CD4-positive, alpha-beta T cell (primary cell): ENCODE results near the gene LRRK2. TPM values are rescaled to one million over a fixed set of nuclear protein-coding genes. Genes with fewer than 3 reads are reported as not detected.

Source experiments
- ATAC-seq: fragments of 200-7000 bp; cut with Tn5 transposase; one replicate; pipeline ENCODE4 v1.10.0; 2022; ENCODE audit warnings: mild to moderate bottlenecking; ENCODE audit not compliant: poor library complexity
- CTCF ChIA-PET: fragments of 350-600 bp; sonication (Branson Sonifier 250); formaldehyde crosslinking; loops from one replicate; lab custom pipeline; 2021; ENCODE audit warnings: antibody characterized with exemption, inconsistent platforms; lab: Charles Lee
- POLR2A ChIA-PET: fragments of 350-600 bp; sonication (Branson Sonifier 250); formaldehyde crosslinking; loops from one replicate; lab custom pipeline; 2021; ENCODE audit warnings: antibody characterized with exemption, inconsistent platforms; lab: Charles Lee
- DNase-seq, 14 experiments: peaks; one replicate each; pipeline ENCODE4 v3.0.0-alpha.2; 2013 to 2020; ENCODE audit warnings: mixed read lengths in 2 of 14
- H3K27ac ChIP-seq, 2 donors: one replicate each; pipeline versions ENCODE4 v1.5.1 to v1.7.0; 2013; ENCODE audit warnings: low read length in 2 of 2, low read depth in 1 of 2, mild to moderate bottlenecking in 1 of 2
- H3K27me3 ChIP-seq, 2 experiments: 1 replicate in 1 of 2; 2 replicates in 1 of 2; pipeline versions ENCODE4 v1.6.1 to v1.7.0; 2013; ENCODE audit warnings: low read length in 2 of 2, control low read depth in 1 of 2, mild to moderate bottlenecking in 1 of 2, moderate library complexity in 1 of 2; ENCODE audit not compliant: insufficient read depth in 2 of 2, control insufficient read depth in 1 of 2
- H3K36me3 ChIP-seq: one replicate; pipeline ENCODE4 v1.6.1; 2013; ENCODE audit warnings: low read length, control low read depth; ENCODE audit not compliant: insufficient read depth
- H3K4me1 ChIP-seq: one replicate; pipeline ENCODE4 v1.6.1; 2013; ENCODE audit warnings: low read length, control low read depth; ENCODE audit not compliant: insufficient read depth
- H3K4me3 ChIP-seq: one replicate; pipeline ENCODE4 v1.5.1; 2013; ENCODE audit warnings: mild to moderate bottlenecking, low read length, moderate library complexity
- H3K9me3 ChIP-seq, 2 experiments: 1 replicate in 1 of 2; 2 replicates in 1 of 2; pipeline versions ENCODE4 v1.6.1 to v1.7.0; 2013; ENCODE audit warnings: low read length in 2 of 2, mild to moderate bottlenecking in 2 of 2, control low read depth in 1 of 2, moderate library complexity in 1 of 2; ENCODE audit not compliant: control insufficient read depth in 1 of 2, insufficient read depth in 1 of 2
- H3K27ac Mint-ChIP-seq: one replicate; pipeline ENCODE4 v1.8.0; 2020; ENCODE audit warnings: mixed read lengths
- H3K27me3 Mint-ChIP-seq: one replicate; pipeline ENCODE4 v1.8.0; 2021; ENCODE audit warnings: mixed read lengths
- H3K36me3 Mint-ChIP-seq: one replicate; pipeline ENCODE4 v1.8.0; 2021; ENCODE audit warnings: low read depth, mixed read lengths
- H3K4me1 Mint-ChIP-seq: one replicate; pipeline ENCODE4 v1.8.0; 2021; ENCODE audit warnings: low read depth, mixed read lengths
- H3K4me3 Mint-ChIP-seq: one replicate; pipeline ENCODE4 v1.8.0; 2020; ENCODE audit warnings: mild to moderate bottlenecking, mixed read lengths
- H3K9me3 Mint-ChIP-seq: one replicate; pipeline ENCODE4 v1.8.0; 2020; ENCODE audit warnings: mixed read lengths
- CTCF ChIP-seq: fragments of 200-600 bp; IDR thresholded peaks from one replicate; pipeline ENCODE4 v1.8.0; 2022; ENCODE audit warnings: antibody characterized with exemption, mild to moderate bottlenecking
- intact Hi-C, 2 experiments: fragments of 100-400 bp; cut with DNase I in 1 of 2; cut with micrococcal nuclease in 1 of 2; formaldehyde crosslinking; loops; one replicate each; pipeline versions ENCODE4 v1.15.1 to v1.9.0; 2023 to 2025; cut with DNase I, micrococcal nuclease
- total RNA-seq, 174 experiments: library from RNA in 2 of 174; stranded (reverse) in 2 of 174; gene quantifications; one replicate each; pipeline ENCODE4 v1.2.3 and lab custom pipeline; 2021 to 2026

LRRK2 gene
- total RNA-seq, 2 experiments from 2014 or later, result 0.42 to 0.60 TPM

GRCh38 chr12:40390980-40391379, 166.2 kb downstream of the LRRK2 start:
- intact Hi-C loops, result no loop called here

GRCh38 chr12:40393026-40393425, 168.2 kb downstream of the LRRK2 start:
- no peaks in the 10 kb centered on the region for H3K36me3 ChIP-seq
- Mint-ChIP-seq H3K36me3 (no peaks in the 10 kb centered on the region), H3K9me3 (peaks cover 2% of the 10 kb centered on the region), H3K4me1 (no peaks in the 10 kb centered on the region), H3K27me3 (no peaks in the 10 kb centered on the region), H3K27ac (no peak overlapping the region), H3K4me3 (no peak overlapping the region)
- H3K27ac ChIP-seq, result no peak overlapping the region
- ATAC-seq (no peak), DNase-seq (no peak)
- intact Hi-C loops, result no loop called here
- H3K9me3 ChIP-seq, result no peaks in the 10 kb centered on the region
- no peaks in the 10 kb centered on the region for H3K4me1 ChIP-seq
- no peak for TF ChIP-seq CTCF
- POLR2A ChIA-PET, result no interaction called here
- CTCF ChIA-PET, result no interaction called here
- no peaks in the 10 kb centered on the region for H3K27me3 ChIP-seq
- no peak overlapping the region for H3K4me3 ChIP-seq

More at GRCh38 chr12:40390980-40391379, 166.2 kb downstream of the LRRK2 start:
- Histone ChIP-seq H3K27me3 (no peaks in the 10 kb centered on the region), H3K36me3 (no peaks in the 10 kb centered on the region), H3K9me3 (no peaks in the 10 kb centered on the region), H3K4me3 (no peak overlapping the region), H3K4me1 (no peaks in the 10 kb centered on the region), H3K27ac (no peak overlapping the region)
- Mint-ChIP-seq H3K4me3 (no peak overlapping the region), H3K27ac (no peak overlapping the region), H3K9me3 (peaks cover 2% of the 10 kb centered on the region), H3K27me3 (no peaks in the 10 kb centered on the region), H3K36me3 (no peaks in the 10 kb centered on the region), H3K4me1 (no peaks in the 10 kb centered on the region)
- ChIA-PET POLR2A (no interaction called here), CTCF (no interaction called here)
- no peak for TF ChIP-seq CTCF
- ATAC-seq (no peak), DNase-seq (no peak)

DNA sequence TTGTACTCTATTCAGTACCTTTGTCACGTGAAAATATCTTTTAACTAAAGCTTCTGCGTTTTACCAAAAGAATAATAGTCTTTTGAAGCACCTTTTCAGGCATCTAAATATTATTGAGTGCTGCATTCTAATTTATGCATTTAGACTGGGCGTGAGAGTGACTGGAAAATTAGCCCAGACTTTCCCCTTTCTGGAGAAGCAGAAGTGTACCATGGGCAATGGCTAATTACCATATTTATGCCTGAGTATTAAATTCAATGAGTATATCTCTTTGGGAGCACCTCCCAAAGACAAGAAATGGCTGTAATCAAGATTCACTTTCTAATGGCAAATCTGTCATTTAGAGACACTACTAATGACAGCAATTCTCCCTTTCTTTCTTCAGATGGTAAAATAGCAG, 174.9 kb downstream of the LRRK2 start:
- no peak overlapping the region for H3K4me3 ChIP-seq
- Mint-ChIP-seq H3K4me3 (no peak overlapping the region), H3K4me1 (no peaks in the 10 kb centered on the region), H3K36me3 (no peaks in the 10 kb centered on the region), H3K9me3 (no peaks in the 10 kb centered on the region), H3K27ac (no peak overlapping the region), H3K27me3 (no peaks in the 10 kb centered on the region)
- H3K9me3 ChIP-seq, result no peaks in the 10 kb centered on the region
- POLR2A ChIA-PET, result no interaction called here
- intact Hi-C loops, result no loop called here
- TF ChIP-seq CTCF, result no peak
- ATAC-seq, result no peak
- no peaks in the 10 kb centered on the region for H3K27me3 ChIP-seq
- H3K27ac ChIP-seq, result no peak overlapping the region
- H3K36me3 ChIP-seq, result no peaks in the 10 kb centered on the region
- DNase-seq, result no peak
- CTCF ChIA-PET, result no interaction called here
- no peaks in the 10 kb centered on the region for H3K4me1 ChIP-seq
